ENCODE results near the gene PLA2G4D.

Gene PLA2G4D

DNA sequence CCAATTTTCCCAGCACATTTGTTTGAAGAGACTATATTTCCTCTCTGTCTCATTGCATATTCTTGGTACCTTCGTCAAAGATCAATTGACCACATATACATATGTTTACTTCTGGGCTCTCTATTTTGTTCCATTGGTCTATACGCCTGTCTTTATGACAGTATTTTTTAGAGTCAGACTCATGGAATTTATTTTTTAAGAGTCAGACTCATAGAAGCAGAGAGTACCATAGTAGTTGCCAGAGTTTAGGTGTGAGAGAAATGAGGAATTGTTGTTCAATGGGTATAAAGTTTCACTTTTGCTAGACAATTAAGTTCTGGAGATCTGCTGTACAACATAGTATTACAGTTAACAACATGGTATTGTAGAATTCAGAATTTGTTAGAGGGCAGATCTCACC, 35.0 kb upstream of the PLA2G4D start:
- DNase-seq (ENCODE audit: low read depth in 1 of 2, low spot score in 1 of 2): no peak

GRCh38 chr15:42128476-42128875, 34.1 kb upstream of the PLA2G4D start:
- no peak for DNase-seq (ENCODE audit: low read depth in 1 of 2, low spot score in 1 of 2)

DNA sequence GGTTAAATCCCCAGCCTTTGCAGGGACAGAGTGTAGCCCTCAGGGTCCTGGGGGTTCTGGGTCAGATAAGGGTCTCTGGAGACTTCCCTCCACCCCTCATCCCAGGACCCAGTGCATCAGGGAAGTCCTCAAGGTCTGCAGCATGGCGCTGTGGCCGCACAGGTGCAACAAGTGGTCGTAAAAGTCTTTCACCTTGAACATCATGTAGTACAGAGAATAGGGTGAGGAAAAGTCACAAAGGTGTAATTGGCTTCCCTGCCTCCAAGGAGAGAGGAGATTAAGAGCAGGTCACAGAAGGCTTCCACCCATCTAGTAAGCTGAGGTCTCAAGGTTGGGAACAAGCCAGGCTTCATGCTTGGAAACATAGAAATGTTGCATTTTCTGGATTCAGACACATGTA, 29.2 kb upstream of the PLA2G4D start:
- DNase-seq (ENCODE audit: low read depth in 1 of 2, low spot score in 1 of 2): no peak

GRCh38 chr15:42121682-42122081, 27.3 kb upstream of the PLA2G4D start:
- no peak for DNase-seq (ENCODE audit: low read depth in 1 of 2, low spot score in 1 of 2)

DNA sequence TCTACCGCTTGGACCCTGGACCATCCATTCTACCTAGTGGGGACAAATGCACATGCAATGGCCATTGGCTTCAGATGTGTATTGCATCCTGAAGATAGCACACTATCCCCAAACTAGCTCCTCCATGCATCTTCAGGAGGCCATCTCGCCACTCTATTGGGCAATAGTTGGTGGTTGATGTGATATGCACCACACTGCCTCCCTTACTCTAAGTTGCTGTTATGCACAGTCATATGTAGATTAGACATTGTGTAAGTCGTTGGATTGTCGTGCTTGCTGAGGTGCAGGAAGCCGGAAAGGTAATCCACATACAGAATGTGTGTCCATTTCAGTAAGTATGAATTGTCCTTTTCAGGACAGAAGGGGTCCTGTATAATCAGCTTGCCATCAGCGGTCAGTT, 26.7 kb upstream of the PLA2G4D start:
- DNase-seq (ENCODE audit: low read depth in 1 of 2, low spot score in 1 of 2): no peak

DNA sequence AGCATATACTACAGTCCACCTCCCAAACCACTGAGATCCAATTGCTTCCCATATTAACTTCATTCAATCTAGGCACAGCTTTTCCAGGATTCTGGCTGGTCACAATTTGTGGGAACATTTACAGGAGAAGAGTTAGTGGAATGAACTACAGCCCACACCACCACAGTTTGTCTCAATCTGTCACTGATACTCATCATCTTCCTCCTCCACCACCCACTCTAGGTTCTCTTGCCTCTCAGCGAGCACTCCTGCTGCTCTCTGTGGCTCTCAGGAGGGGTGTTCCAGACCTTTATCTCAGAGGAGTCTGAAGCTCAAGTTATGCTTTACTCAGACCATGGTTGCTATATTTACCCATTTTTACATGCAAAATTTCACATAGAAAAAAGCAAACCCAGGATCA, 25.9 kb upstream of the PLA2G4D start:
- no peak for DNase-seq (ENCODE audit: low read depth in 1 of 2, low spot score in 1 of 2)

- DNase-seq (ENCODE audit: low read depth in 1 of 2, low spot score in 1 of 2): no peak
Measured at GRCh38 chr15:42119446-42119760, 25.0 kb upstream of the PLA2G4D start.

- no peak for DNase-seq (ENCODE audit: low read depth in 1 of 2, low spot score in 1 of 2)
Measured at GRCh38 chr15:42118650-42119445, 24.5 kb upstream of the PLA2G4D start.

- DNase-seq (ENCODE audit: low read depth in 1 of 2, low spot score in 1 of 2): no peak
Measured at GRCh38 chr15:42111924-42112323, 17.6 kb upstream of the PLA2G4D start.

DNA sequence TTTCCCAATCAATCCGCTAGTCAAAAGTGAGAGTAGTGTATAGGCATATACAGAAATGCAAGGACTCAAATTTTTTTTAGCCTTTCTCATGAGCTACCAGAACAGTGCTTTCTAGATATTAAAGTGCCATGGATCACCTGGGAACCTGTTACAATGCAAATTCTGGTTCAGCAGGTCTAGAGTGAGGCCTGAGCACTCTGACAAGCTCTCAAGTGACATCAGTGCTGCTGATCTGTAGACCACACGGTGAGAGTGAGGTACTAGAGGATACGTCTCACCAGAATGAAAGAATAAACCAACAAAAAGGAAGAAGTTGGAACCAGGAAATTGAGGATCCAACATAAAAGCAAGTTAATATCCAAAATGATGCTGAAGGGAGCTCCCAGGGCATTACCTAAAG, 16.0 kb upstream of the PLA2G4D start:
- no peak for DNase-seq (ENCODE audit: low read depth in 1 of 2, low spot score in 1 of 2)

DNA sequence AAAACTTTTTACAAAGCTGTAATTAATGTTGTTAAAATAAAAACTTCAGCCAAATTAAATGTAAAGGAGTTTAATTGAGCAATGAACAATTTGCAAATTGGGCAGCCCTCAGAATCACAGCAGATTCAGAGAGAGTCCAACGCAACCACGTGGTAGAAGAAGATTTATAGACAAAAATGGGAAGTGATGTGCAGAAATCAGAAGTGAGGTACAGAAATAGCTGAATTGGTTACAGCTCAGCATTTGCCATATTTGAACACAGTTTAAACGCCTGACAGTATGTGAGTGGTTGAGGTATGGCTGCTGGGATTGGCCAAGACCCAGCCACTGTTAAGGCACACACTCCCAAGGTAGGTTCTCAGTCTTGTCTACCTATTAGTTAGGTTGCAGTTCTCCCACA, 14.4 kb upstream of the PLA2G4D start:
- DNase-seq (ENCODE audit: low read depth in 1 of 2, low spot score in 1 of 2): no peak

- DNase-seq (ENCODE audit: low read depth in 1 of 2, low spot score in 1 of 2): no peak
Measured at GRCh38 chr15:42108189-42108588, 13.8 kb upstream of the PLA2G4D start.

GRCh38 chr15:42107473-42107872, 13.1 kb upstream of the PLA2G4D start:
- no peak for DNase-seq (ENCODE audit: low read depth in 1 of 2, low spot score in 1 of 2)

GRCh38 chr15:42106288-42106687, 11.9 kb upstream of the PLA2G4D start:
- no peak for DNase-seq (ENCODE audit: low read depth in 1 of 2, low spot score in 1 of 2)

DNA sequence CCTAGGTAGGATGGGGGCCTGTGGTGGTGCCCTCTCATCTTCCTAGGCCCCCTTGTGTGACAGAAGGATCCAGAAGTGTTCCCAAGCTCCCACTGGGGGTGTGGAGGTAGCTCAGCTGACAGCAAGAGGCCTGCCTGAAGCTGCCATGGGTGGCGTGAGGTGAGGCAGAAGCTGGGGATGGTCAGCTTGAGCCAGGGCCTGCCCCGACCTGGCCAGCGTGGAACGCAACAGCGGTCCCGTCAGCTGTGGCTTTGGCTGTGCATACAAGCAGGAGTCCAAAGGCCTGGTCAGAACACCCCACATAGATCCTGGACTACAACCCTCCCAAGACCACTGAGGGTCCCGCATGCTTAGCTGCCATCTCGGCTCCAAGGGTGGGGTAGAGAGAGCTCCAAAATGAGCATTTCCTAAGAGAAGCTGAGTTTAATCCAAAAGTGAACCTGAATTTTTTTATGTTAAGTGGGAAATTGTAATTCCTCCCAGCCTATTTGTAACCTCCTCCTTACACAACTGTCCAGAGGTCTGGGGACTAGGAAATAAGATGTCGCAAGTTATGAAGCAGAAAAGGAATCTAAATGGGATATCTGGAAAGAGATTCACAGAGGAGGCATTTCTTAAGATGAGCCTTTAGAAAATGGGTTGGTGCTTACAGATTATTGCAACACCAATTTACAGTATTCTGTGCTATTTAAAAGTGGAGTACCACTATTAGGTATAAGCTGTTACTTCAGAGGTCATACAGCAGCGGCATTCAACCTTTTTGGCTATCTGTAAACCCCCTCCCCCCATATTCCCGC, 9.9 kb upstream of the PLA2G4D start:
- no peak for DNase-seq (ENCODE audit: low read depth in 1 of 2, low spot score in 1 of 2)

- DNase-seq (ENCODE audit: low read depth in 1 of 2, low spot score in 1 of 2): no peak
Measured at GRCh38 chr15:42102646-42103235, 8.4 kb upstream of the PLA2G4D start.

DNA sequence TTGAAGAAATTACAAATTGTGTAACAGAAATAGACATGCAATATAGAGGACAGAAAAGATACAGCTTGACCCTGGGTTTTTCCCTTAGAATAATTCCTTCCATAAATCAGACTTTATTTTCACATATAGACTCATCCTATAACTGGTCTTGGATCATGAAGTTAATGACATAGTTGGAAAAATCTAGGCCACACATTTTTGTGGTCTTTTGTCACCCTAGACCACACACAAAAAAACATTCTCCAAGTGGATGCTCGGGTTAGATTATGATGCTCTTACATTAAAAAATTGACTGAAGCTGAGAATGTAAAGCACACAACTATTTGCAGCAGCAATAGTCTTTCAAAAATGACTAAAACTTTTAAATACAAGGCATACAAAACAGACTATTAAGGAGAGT, 7.5 kb upstream of the PLA2G4D start:
- no peak for DNase-seq (ENCODE audit: low read depth in 1 of 2, low spot score in 1 of 2)

GRCh38 chr15:42100021-42100800, 5.8 kb upstream of the PLA2G4D start:
- DNase-seq (ENCODE audit: low read depth in 1 of 2, low spot score in 1 of 2): no peak

DNA sequence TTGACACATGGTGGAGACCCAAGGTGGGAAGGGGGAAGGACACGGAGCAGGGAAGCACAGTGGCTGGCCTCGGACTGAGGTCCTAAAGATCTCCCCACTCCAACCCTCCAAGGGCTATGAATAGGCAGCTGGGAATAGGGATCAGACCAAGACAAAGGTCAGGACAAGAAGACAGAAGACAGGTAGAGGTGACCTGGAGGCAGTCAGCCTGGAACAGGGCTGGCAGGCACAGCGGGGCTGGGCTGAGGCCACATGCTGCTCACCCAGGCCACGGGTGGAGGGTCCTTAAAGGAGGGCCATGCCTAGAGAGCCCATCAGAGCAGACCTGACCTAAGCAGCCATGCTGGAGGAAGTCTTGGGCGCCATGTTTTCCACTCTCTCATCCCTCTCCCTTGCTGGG, 2.7 kb upstream of the PLA2G4D start:
- no peak for DNase-seq (ENCODE audit: low read depth in 1 of 2, low spot score in 1 of 2)

- DNase-seq (ENCODE audit: low read depth in 1 of 2, low spot score in 1 of 2): no peak
Measured at GRCh38 chr15:42093966-42094365, 396 bp downstream of the PLA2G4D start.

Data from activated T-helper 1 cell treated with anti-CD3 and anti-CD28 coated beads, Interleukin-2, amount 50 U/mL, for 16 hours (primary cell).